Measurements from ENCODE around the gene PPM1N. TPM values are rescaled to one million over a fixed set of nuclear protein-coding genes. Genes with fewer than 3 reads are reported as not detected.

The PPM1N gene
- total and polyA plus RNA-seq, 2 of the 13 experiments (the other 11 are each of a cell fraction or from before 2014, with no cell fraction given) = 0.31 to 1.8 TPM

DNA sequence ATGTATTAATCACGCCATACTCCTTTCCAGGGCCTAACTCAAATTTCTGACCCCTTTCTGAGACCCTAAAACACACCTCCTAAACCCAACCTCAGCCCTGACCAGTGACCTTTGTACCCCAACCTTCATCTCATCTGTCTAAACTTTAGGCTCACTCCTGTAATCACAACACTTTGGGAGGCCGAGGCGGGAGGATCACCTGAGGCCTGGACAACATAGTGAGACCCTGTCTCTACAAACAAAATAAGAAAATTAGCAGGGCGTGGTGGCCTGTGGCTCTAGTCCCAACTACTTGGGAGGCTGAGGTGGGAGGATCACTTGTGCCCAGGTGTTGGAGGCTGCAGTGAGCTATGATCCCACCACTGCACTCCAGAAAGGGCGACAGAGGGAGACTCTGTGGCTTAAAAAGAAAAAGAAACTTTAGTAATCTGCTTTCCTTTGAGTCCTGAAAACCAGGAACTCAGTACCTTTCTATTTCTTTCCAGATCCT, 6.1 kb upstream of the PPM1N start:
- Histone ChIP-seq H3K79me2 (ENCODE audit: insufficient read depth, low read length) (no peaks in the 10 kb centered on the region), H3K27ac (ENCODE audit: extremely low read length, insufficient read depth, low read length) (no peak overlapping the region), H2AFZ (ENCODE audit: low read length) (no peak overlapping the region), H3K9me3 (ENCODE audit: low read length) (no peaks in the 10 kb centered on the region), H3K27me3 (ENCODE audit: control insufficient read depth in 1 of 2, insufficient read depth in 2 of 2, low read length in 2 of 2) (no peaks in the 10 kb centered on the region; a peak in 1 of 5 replicates), H3K4me3 (replicated peaks in 1 of 3; ENCODE audit: insufficient read depth in 1 of 3, low read depth in 2 of 3, low read length in 3 of 3) (peak overlapping the region in 2 of 3 experiments; percentile 78 to 91; a peak in 4 of 6 replicates), H3K4me1 (ENCODE audit: insufficient read depth, low read length) (peaks cover 26% of the 10 kb centered on the region), H3K4me2 (ENCODE audit: low read depth, low read length) (peak overlapping the region; percentile 93), H3K36me3 (replicated peaks in 1 of 2; ENCODE audit: control insufficient read depth in 1 of 2, insufficient read depth in 2 of 2, low read length in 2 of 2) (no peaks in the 10 kb centered on the region), H4K20me1 (ENCODE audit: insufficient read depth, low read length) (no peaks in the 10 kb centered on the region), H3K9ac (ENCODE audit: insufficient read depth, low read depth, low read length) (no peak overlapping the region)
- intact Hi-C loops (cut with micrococcal nuclease; ENCODE audit: unreplicated experiment) (loop anchor here (2.0 kb wide), 1 partner anchor 23 kb away; no protein-coding TSS in a partner anchor), in situ Hi-C loops (cut with HindIII; ENCODE audit: extremely low pct_ligation_motif_present, low pct_unique_long_range_greater_than_20kb) (no loop called here)
- CTCF ChIA-PET (ENCODE audit: low intra/inter-chr PET ratio, low total read pairs) = interaction anchor here (1.2 kb wide), 1 partner anchor 31 kb away, joined by 4 read pairs; no protein-coding TSS in a partner anchor
- BruUV-seq (replicated peaks) = no TSS peak
- POLR2A ChIA-PET = no interaction called here
- 0 out of 2 replicates have a peak, but pooled peaks have one; percentile 28 for TF ChIP-seq ADNP (CRISPR knock-in tag; IDR thresholded peaks at IDR 0.05)
- TF ChIP-seq ZNF121 (CRISPR knock-in tag; IDR thresholded peaks at IDR 0.05) = peak; percentile 95
- peak; percentile 95 for TF ChIP-seq ZNF770 (CRISPR knock-in tag; IDR thresholded peaks at IDR 0.05)
- TF ChIP-seq NR3C1 (CRISPR knock-in tag; IDR thresholded peaks at IDR 0.05) = no peak
- 75% methylated on average over 5 of the region's 5 CpGs for WGBS (ENCODE audit: low lambda C conversion rate)
- DNase-seq (ENCODE audit: low spot score) (no peak), ATAC-seq (no peak), FAIRE-seq (no peak)
